Muscle of back (tissue), 11 donors: ENCODE results near the gene COASY. TPM values are rescaled to one million over a fixed set of nuclear protein-coding genes. Genes with fewer than 3 reads are reported as not detected.
"Not testable (repeated sequence)": the region's sequence is repeated elsewhere in the genome, so short reads cannot be mapped to it uniquely, and the experiment has no call there.

Experiments
- DNase-seq, 3 donors: peaks; one replicate each; pipeline versions ENCODE4 v3.0.0 to v3.0.0-alpha.2; 2013
- polyA plus RNA-seq, 10 donors: library from polyadenylated mRNA; unstranded; fragments of 120-200 nt; gene quantifications; one replicate each; pipeline ENCODE4 v1.2.1, GENCODE V29; 2013; ENCODE audit not compliant: insufficient read length in 10 of 10

Gene COASY
- polyA plus RNA-seq, 10 donors = 20.0 to 29.7 (median 27.1) TPM

GRCh38 chr17:42548993-42549755 is 12.8 kb upstream of the COASY start:
- no peak for DNase-seq

GRCh38 chr17:42552736-42553135 is 9.2 kb upstream of the COASY start, which contains the start of gene HSD17B1:
TSS of gene HSD17B1 (plus strand) at chr17:42552923. CDS start at chr17:42552934, 11 bp downstream.
- DNase-seq = not testable (repeated sequence)

GRCh38 chr17:42553161-42553818 is 8.7 kb upstream of the COASY start:
- DNase-seq = no peak

- no peak for DNase-seq
Observed at GRCh38 chr17:42553866-42554249, 8.1 kb upstream of the COASY start.

GRCh38 chr17:42554250-42555121 is 7.5 kb upstream of the COASY start:
- peak; percentile 79 to 96 (median 91) for DNase-seq

GRCh38 chr17:42555122-42555622 is 6.8 kb upstream of the COASY start:
- peak in 1 of 3 donors; percentile 34 for DNase-seq

- DNase-seq = not testable (repeated sequence)
Observed at GRCh38 chr17:42555961-42556617, 5.9 kb upstream of the COASY start.

GRCh38 chr17:42559075-42559474 is 2.9 kb upstream of the COASY start:
- no peak for DNase-seq

- DNase-seq = no peak
Observed at GRCh38 chr17:42560246-42560645, 1.7 kb upstream of the COASY start.

- DNase-seq = peak in 1 of 3 donors; percentile 29
Observed at GRCh38 chr17:42562388-42563142, 617 bp downstream of the COASY start.

GRCh38 chr17:42563143-42563509 is 1.2 kb downstream of the COASY start:
- DNase-seq = no peak

- DNase-seq = no peak
Observed at GRCh38 chr17:42563543-42563942, 1.6 kb downstream of the COASY start.

GRCh38 chr17:42563950-42564349 is 2.0 kb downstream of the COASY start:
- no peak for DNase-seq

GRCh38 chr17:42564815-42565522 is 3.0 kb downstream of the COASY start:
- DNase-seq = no peak

- no peak for DNase-seq
Observed at GRCh38 chr17:42565523-42566214, 3.7 kb downstream of the COASY start.

GRCh38 chr17:42566215-42566882 is 4.4 kb downstream of the COASY start:
- no peak for DNase-seq

GRCh38 chr17:42566883-42567573 is 5.1 kb downstream of the COASY start, which contains the start of gene MLX:
TSS of gene MLX (plus strand) at chr17:42567100. CDS start at chr17:42567125, 25 bp downstream.
- peak; percentile 87 to 97 (median 92) for DNase-seq
